ENCODE data around the gene TRIM3. TPM values are rescaled to one million over a fixed set of nuclear protein-coding genes. Genes with fewer than 3 reads are reported as not detected.

Gene TRIM3
- total and polyA plus RNA-seq, 2 of the 8 experiments (the other 6 are each of a cell fraction or from before 2014, with no cell fraction given) = 10.7 to 14.3 TPM

DNA sequence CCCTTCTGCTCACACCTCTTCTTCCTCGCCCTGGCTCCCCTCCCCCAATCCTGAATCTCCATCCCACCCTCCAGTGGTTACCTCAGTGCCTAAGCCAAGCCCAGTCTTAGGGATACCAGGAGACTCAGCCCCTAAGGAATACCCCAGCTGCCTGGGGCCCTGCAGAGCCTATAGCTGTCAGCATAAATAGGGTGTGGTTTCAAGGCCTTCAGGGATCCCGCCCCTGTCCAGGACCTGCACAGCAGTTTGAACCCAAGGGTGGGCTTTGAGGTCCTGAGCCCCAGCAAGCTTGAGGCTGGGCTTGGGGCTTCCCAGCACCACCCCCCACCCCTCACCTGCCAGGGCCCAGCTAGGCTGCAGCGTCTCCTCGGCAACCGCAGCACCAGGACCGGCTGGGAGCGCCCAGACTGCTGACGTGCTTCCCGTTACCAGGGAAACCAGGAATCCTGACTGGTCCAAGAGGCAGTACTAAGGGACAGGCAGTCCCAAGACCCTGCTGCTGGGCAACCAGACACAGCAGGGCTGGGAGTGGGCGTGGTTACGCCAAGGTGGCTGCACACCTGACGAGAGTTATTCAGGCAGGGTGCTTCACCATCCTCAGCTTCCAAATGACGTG lies 68.6 kb downstream of the TRIM3 start (continued):
- peak in 1 of 2 experiments; percentile 68; a peak in 2 of 4 replicates for TF ChIP-seq SIN3A (conservative IDR thresholded peaks at IDR 0.05 in 1 of 2, IDR thresholded peaks at IDR 0.05 in 1 of 2; ENCODE audit: low read depth in 1 of 2, low read length in 2 of 2)
- no peak for TF ChIP-seq SIX5 (IDR thresholded peaks at IDR 0.05; ENCODE audit: low read depth, low read length)
- no peak for TF ChIP-seq EGR1 (IDR thresholded peaks at IDR 0.05; ENCODE audit: borderline replicate concordance, low read depth, low read length)
- peak; percentile 91 for TF ChIP-seq TEAD4 (IDR thresholded peaks at IDR 0.05; ENCODE audit: low read depth, low read length)
- TF ChIP-seq GTF2F1 (IDR thresholded peaks at IDR 0.05; ENCODE audit: borderline replicate concordance, low read depth, low read length) = no peak
- peak; percentile 63 for TF ChIP-seq CREB1 (IDR thresholded peaks at IDR 0.05)
- no peak for TF ChIP-seq CHD1 (IDR thresholded peaks at IDR 0.05; ENCODE audit: low read depth, low read length)
- TF ChIP-seq, protein P1, sequence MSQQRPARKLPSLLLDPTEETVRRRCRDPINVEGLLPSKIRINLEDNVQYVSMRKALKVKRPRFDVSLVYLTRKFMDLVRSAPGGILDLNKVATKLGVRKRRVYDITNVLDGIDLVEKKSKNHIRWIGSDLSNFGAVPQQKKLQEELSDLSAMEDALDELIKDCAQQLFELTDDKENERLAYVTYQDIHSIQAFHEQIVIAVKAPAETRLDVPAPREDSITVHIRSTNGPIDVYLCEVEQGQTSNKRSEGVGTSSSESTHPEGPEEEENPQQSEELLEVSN (IDR thresholded peaks at IDR 0.05) = no peak
- no peak for TF ChIP-seq RXRA (IDR thresholded peaks at IDR 0.05; ENCODE audit: insufficient read depth, low read depth, low read length)
- TF ChIP-seq, protein P2, sequence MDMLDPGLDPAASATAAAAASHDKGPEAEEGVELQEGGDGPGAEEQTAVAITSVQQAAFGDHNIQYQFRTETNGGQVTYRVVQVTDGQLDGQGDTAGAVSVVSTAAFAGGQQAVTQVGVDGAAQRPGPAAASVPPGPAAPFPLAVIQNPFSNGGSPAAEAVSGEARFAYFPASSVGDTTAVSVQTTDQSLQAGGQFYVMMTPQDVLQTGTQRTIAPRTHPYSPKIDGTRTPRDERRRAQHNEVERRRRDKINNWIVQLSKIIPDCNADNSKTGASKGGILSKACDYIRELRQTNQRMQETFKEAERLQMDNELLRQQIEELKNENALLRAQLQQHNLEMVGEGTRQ (IDR thresholded peaks at IDR 0.05; ENCODE audit: low read length) = no peak
- TF ChIP-seq BRCA1 (IDR thresholded peaks at IDR 0.05; ENCODE audit: low read depth, low read length) = no peak
- no peak for TF ChIP-seq PHF8 (conservative IDR thresholded peaks at IDR 0.05; ENCODE audit: low read depth, low read length)

Data from H1 (cell line).